Stimulated activated CD4-positive, alpha-beta T cell treated with anti-CD3 and anti-CD28 coated beads, Interleukin-4, amount 100 ng/mL, for 1 hour (primary cell): ENCODE results near the gene UGT2B11.
"Not testable (repeated sequence)": the region's sequence is repeated elsewhere in the genome, so short reads cannot be mapped to it uniquely, and the experiment has no call there.

Source experiments
- DNase-seq: peaks from one replicate; pipeline ENCODE4 v3.0.0-alpha.2; 2020

The UGT2B11 gene

DNA sequence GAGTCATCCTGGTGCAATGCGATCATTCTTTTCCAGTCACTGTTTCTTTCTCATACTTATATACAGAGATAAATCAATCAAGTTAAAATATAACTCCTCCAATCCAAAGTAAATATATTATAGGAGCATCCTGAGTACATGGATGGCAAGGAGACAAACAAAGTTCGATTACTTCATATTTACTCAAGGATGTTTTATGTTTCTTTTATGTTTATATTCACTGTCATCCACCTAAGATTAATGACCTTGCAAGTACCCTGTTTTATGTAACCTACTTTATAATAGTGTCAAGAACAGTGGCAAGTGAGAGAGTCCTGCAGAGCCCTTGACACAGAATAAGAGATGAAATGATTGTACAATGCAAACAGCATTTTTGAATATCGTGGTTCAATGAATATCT lies at the start of gene UGT2B11:
Gene UGT2B11 (minus strand): TSS at position 33 of the 400 bp plus-strand sequence. CDS start 26 bp downstream, at position 7.
- no peak for DNase-seq

DNA sequence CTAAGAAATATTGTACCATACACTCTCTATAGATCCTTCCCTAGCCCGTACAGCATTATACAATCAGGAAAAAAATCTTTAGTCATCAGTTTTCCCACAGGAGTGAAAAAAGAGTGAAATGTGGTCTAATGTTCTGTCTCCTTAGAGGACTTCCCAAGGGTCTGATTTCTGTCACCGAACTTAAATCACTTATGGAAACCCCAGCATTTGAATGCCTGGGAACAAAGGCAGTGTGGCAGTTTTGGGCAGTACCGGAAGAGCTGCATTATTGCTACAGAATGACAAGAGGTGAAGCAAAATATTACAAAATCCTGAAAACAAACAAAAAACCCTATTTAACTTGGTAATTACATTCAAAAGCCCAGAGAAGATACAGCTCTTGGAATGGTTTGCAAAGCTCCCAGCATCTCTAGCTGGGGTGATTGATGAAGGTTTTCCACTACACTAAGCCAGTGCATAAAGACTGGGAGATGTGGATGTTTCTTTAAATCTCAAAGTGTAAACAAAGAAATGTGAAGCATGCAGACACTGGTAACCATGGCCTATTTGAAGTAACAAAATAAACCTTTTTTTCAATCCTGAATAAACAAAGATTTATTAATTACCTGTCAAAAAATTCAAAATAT lies 38.7 kb upstream of the UGT2B11 start:
- not testable (repeated sequence) for DNase-seq

GRCh38 chr4:69250884-69251283 lies 36.3 kb upstream of the UGT2B11 start:
- not testable (repeated sequence) for DNase-seq

- DNase-seq: not testable (repeated sequence)
Measured at GRCh38 chr4:69242562-69243240, 28.2 kb upstream of the UGT2B11 start.

GRCh38 chr4:69241746-69242145 lies 27.2 kb upstream of the UGT2B11 start:
- DNase-seq: not testable (repeated sequence)

GRCh38 chr4:69240787-69241186 lies 26.2 kb upstream of the UGT2B11 start:
- DNase-seq: not testable (repeated sequence)

DNA sequence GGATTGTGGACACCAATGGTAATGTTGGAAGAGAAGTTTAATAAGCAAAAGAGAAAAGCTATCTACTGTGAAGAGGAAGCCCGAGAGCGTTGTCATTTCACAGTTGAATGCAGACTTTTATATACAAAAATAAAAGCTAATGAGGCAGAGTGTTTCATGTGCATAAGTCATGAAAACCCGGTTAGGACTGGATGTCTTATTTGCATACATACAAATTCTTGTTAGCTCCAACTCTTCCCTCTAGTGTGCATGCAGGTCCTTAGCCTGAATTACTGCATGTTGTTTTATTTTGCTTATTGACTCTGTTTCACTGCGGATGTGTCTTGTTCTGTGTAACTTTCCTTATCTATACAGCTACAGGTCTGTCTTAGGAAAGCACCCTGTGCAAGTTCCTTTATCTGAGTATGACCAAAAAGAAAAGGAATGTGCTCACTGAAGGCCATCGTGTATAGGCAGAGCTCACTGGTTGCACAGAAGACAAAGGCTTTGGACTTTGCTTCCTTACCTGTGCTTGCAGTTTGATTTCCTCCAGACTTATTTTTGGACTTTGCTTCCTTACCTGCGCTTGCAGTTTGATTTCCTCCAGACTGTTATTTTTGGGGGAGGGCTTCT lies 25.1 kb upstream of the UGT2B11 start:
- DNase-seq: no peak

- DNase-seq: no peak
Measured at GRCh38 chr4:69239092-69239491, 24.5 kb upstream of the UGT2B11 start.

GRCh38 chr4:69224891-69225290 lies 10.3 kb upstream of the UGT2B11 start:
- DNase-seq: no peak

- not testable (repeated sequence) for DNase-seq
Measured at GRCh38 chr4:69223277-69223676, 8.7 kb upstream of the UGT2B11 start.

DNA sequence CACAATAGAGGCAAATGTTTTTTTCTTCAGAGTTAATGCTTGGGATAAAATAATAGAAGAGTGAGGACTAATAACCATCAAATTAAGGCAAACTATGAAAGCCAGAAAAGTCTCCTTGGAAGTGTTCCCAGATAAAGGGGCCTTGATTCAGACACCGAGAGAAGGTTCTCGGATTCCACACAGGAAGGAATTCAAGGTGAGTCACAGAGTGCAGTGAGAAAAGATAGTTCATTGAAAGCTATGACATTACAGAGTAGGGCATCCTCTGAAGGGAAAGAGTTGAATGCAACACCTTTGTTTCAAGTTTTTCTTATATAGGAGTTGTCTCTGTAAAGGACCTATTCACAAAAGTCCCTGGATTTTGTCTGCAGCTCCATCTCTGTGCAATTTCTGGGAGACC lies 3.9 kb upstream of the UGT2B11 start:
- DNase-seq: not testable (repeated sequence)

DNA sequence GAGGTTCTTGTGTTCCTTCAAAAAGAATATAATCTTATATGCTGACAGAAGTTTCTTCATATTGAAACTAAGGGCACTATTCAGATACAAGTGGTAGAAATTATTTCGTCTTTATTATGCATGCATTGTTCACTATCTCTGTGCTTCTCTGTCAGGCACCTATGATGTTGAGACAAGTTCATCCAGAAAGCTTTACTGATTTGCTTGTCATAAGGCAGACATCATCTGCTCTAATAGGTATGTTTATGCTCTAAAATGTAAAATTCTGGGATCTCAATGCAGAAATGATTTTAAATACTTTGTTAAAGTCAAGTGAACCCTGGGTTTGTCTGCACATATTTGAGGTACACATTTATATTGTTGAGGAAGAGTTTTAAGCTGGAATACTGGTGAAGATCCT lies 3.6 kb downstream of the UGT2B11 start:
- DNase-seq: no peak

- DNase-seq: not testable (repeated sequence)
Measured at GRCh38 chr4:69198506-69198905, 16.0 kb downstream of the UGT2B11 start.

DNA sequence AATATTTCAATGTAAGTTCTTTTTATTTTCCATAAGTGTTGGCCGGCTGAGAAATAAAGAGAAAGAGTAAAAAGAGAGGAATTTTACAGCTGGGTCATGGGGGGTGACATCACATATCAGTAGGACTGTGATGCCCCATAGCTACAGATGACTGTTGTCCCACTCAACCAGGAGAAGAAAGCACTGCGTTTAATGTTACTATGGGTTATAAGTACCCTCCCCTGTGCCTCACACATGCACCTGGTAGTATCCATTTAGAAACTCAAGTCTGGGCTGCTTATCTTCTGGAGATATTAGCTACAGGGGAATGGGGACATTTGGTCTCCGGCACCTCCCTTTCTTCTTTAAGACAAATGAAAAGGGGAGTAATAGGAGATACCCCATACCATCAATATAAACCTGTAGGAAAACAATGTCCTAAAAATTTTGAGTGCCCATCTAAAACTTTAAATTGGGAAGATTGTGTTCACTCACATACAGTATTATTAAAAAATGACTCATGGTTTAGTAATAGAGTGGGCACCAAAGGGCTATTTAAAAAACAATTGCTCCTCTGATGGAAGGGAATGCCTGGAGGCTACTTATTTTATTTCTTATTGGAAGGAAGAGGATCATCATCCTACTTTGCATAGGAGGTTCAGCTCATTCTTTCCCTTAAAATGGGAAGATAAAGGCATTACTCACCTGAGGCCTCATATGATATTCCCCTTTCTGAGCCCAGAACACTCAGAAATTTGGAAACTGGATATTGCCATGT lies 18.2 kb downstream of the UGT2B11 start:
- no peak for DNase-seq

GRCh38 chr4:69194166-69194565 lies 20.4 kb downstream of the UGT2B11 start:
- no peak for DNase-seq

- DNase-seq: not testable (repeated sequence)
Measured at GRCh38 chr4:69191905-69192304, 22.6 kb downstream of the UGT2B11 start.

DNA sequence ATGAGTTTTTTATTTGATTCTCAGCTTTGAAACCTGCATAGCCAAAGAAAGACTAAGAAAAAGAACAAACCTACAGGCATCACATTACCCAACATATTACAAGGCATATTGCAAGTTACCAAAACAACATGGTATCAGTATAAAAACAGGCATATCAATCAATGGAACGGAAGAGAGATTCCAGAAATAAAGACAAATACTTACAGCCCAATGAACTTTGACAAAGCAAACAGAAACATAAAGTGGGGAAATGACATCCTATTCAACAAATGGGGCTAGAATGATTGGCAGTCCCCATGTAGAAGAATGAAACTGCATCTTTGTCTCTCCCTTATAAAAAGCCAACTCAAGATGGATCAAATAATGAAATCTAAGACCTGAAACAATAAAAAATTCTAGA lies 23.9 kb downstream of the UGT2B11 start:
- DNase-seq: not testable (repeated sequence)

GRCh38 chr4:69181519-69182169 lies 32.9 kb downstream of the UGT2B11 start:
- DNase-seq: not testable (repeated sequence)

DNA sequence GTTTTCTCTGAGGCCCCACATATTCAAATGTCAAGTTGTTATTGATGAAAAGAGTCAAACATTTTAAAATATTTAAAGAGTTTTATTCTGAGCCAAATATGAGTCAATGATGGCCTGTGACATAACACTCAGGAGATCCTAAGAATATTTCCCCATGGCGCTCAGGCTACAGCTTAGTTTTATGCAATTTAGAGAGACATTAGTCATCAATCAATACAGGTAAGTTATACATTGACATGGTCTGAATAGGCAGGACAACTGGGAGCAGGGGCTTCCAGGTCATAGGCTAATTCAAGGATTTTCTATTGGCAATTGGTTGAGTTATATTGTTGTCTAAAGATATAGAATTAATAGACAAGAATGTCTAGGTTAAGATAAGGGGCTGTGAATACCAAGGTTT lies 34.7 kb downstream of the UGT2B11 start:
- not testable (repeated sequence) for DNase-seq

DNA sequence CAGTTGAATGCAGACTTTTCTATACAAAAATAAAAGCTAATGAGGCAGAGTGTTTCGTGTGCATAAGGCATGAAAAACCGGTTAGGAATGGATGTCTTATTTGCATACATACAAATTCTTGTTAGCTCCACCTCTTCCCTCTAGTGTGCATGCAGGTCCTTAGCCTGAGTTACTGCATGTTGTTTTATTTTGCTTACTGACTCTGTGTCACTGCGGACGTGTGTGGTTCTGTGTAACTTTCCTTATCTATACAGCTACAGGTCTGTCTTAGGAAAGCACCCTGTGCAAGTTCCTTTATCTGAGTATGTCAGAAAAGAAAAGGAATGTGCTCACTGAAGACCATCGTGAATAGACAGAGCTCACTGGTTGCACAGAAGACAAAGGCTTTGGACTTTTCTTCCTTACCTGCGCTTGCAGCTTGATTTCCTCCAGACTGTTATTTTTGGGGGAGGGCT lies 35.8 kb downstream of the UGT2B11 start:
- DNase-seq: not testable (repeated sequence)

- not testable (repeated sequence) for DNase-seq
Measured at GRCh38 chr4:69170233-69171134, 44.1 kb downstream of the UGT2B11 start.

- not testable (repeated sequence) for DNase-seq
Measured at GRCh38 chr4:69169171-69169570, 45.4 kb downstream of the UGT2B11 start.
